ENCODE data around the gene WNT9B.

Gene WNT9B

GRCh38 chr17:46916211-46916610, 64.8 kb downstream of the WNT9B start:
- H3K9me3 ChIP-seq (ENCODE audit: insufficient read depth, low read length) = no peaks in the 10 kb centered on the region
- H4K20me1 ChIP-seq (ENCODE audit: low read depth, low read length) = no peaks in the 10 kb centered on the region
- no peak overlapping the region for H3K27ac ChIP-seq (ENCODE audit: low read depth, low read length)
- TF ChIP-seq CTCF (IDR thresholded peaks at IDR 0.05; ENCODE audit: insufficient read depth, low read length, poor library complexity, severe bottlenecking) = no peak
- TF ChIP-seq EZH2phosphoT487 (conservative IDR thresholded peaks at IDR 0.05; ENCODE audit: low read length) = no peak
- no peaks in the 10 kb centered on the region for H3K36me3 ChIP-seq (ENCODE audit: low read length)
- no peak overlapping the region for H3K4me2 ChIP-seq (ENCODE audit: low read depth, low read length, poor library complexity, severe bottlenecking)
- H3F3A ChIP-seq (ENCODE audit: insufficient read depth) = no peaks in the 10 kb centered on the region
- no peaks in the 10 kb centered on the region for H3K27me3 ChIP-seq (ENCODE audit: low read length)
- no peak overlapping the region for H3K9ac ChIP-seq (ENCODE audit: low read length)
- no peak overlapping the region for H3K4me3 ChIP-seq (ENCODE audit: insufficient read depth, low read length, poor library complexity, severe bottlenecking)
- no peak overlapping the region for H2AFZ ChIP-seq (ENCODE audit: low read depth, low read length, severe bottlenecking)
- no peaks in the 10 kb centered on the region for H3K79me2 ChIP-seq (ENCODE audit: insufficient read depth, low read length)
- no peaks in the 10 kb centered on the region for H3K9me2 ChIP-seq (replicated peaks; ENCODE audit: insufficient read depth, low read length)

GRCh38 chr17:46916623-46917022, 65.2 kb downstream of the WNT9B start:
- Histone ChIP-seq H3K9ac (ENCODE audit: low read length) (no peak overlapping the region), H3F3A (ENCODE audit: insufficient read depth) (no peaks in the 10 kb centered on the region), H3K4me2 (ENCODE audit: low read depth, low read length, poor library complexity, severe bottlenecking) (no peak overlapping the region), H3K9me2 (replicated peaks; ENCODE audit: insufficient read depth, low read length) (no peaks in the 10 kb centered on the region), H3K4me3 (ENCODE audit: insufficient read depth, low read length, poor library complexity, severe bottlenecking) (no peak overlapping the region), H3K27ac (ENCODE audit: low read depth, low read length) (no peak overlapping the region), H2AFZ (ENCODE audit: low read depth, low read length, severe bottlenecking) (no peak overlapping the region), H3K27me3 (ENCODE audit: low read length) (no peaks in the 10 kb centered on the region), H3K79me2 (ENCODE audit: insufficient read depth, low read length) (no peaks in the 10 kb centered on the region), H3K9me3 (ENCODE audit: insufficient read depth, low read length) (no peaks in the 10 kb centered on the region), H3K36me3 (ENCODE audit: low read length) (no peaks in the 10 kb centered on the region), H4K20me1 (ENCODE audit: low read depth, low read length) (no peaks in the 10 kb centered on the region)
- TF ChIP-seq EZH2phosphoT487 (conservative IDR thresholded peaks at IDR 0.05; ENCODE audit: low read length) (no peak), CTCF (IDR thresholded peaks at IDR 0.05; ENCODE audit: insufficient read depth, low read length, poor library complexity, severe bottlenecking) (no peak)

- H3K9me2 ChIP-seq (replicated peaks; ENCODE audit: insufficient read depth, low read length) = no peaks in the 10 kb centered on the region
- no peak overlapping the region for H3K9ac ChIP-seq (ENCODE audit: low read length)
- H3K4me2 ChIP-seq (ENCODE audit: low read depth, low read length, poor library complexity, severe bottlenecking) = no peak overlapping the region
- no peaks in the 10 kb centered on the region for H3K79me2 ChIP-seq (ENCODE audit: insufficient read depth, low read length)
- H3K4me3 ChIP-seq (ENCODE audit: insufficient read depth, low read length, poor library complexity, severe bottlenecking) = no peak overlapping the region
- no peaks in the 10 kb centered on the region for H3K9me3 ChIP-seq (ENCODE audit: insufficient read depth, low read length)
- H3F3A ChIP-seq (ENCODE audit: insufficient read depth) = no peaks in the 10 kb centered on the region
- no peak overlapping the region for H2AFZ ChIP-seq (ENCODE audit: low read depth, low read length, severe bottlenecking)
- no peaks in the 10 kb centered on the region for H3K27me3 ChIP-seq (ENCODE audit: low read length)
- H3K36me3 ChIP-seq (ENCODE audit: low read length) = no peaks in the 10 kb centered on the region
- H3K27ac ChIP-seq (ENCODE audit: low read depth, low read length) = no peak overlapping the region
- TF ChIP-seq CTCF (IDR thresholded peaks at IDR 0.05; ENCODE audit: insufficient read depth, low read length, poor library complexity, severe bottlenecking) (no peak), EZH2phosphoT487 (conservative IDR thresholded peaks at IDR 0.05; ENCODE audit: low read length) (no peak)
- H4K20me1 ChIP-seq (ENCODE audit: low read depth, low read length) = no peaks in the 10 kb centered on the region
Observed at GRCh38 chr17:46917041-46917440, 65.7 kb downstream of the WNT9B start.
